GM23248 (cell line): ENCODE results near the gene VMA21.

Experiments
- EZH2 ChIP-seq: fragments of 200-600 bp; sonication (generic); IDR thresholded peaks from 2 replicates; pipeline ENCODE4 v1.6.1; 2018; ENCODE audit warnings: antibody characterized with exemption, mild to moderate bottlenecking; ENCODE audit not compliant: insufficient read depth, poor library complexity, severe bottlenecking
- EZH2phosphoT487 ChIP-seq: fragments of 200-600 bp; sonication (generic); IDR thresholded peaks from 2 replicates; pipeline ENCODE4 v1.6.1; 2018; ENCODE audit warnings: antibody characterized with exemption, moderate library complexity, mild to moderate bottlenecking, low read depth; ENCODE audit not compliant: insufficient read depth

DNA sequence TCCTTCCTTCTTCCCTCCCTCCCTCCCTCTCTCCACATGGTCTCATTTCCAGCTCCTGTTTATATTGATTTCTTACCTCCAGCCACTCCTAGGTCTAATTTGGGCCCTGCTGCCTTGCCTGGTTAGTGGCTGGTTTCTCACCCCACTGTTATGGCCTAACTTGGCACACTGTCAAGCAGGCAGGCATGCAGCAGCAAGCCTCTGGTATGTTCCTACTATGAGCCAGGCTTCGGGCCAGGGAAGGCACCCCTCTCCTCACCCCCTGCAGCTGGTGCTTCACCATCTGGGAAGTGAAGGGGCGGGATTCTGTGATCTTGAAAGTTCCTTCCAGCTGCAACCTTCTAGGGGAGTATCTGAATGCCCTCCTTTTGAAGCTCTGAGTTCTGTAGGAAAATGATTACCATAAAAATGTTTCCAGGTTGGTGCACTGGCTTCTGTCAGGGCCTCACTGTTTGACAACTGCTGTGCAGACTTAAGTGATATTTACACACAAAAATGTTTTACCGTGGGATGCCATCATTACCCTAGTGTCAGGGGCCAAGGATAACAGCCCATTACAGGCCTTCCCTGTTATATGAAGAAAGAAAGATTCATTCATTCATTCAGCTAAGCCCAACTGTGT is 10.1 kb upstream of the VMA21 start:
- TF ChIP-seq EZH2 (no peak), EZH2phosphoT487 (no peak)
